Urinary bladder (tissue), 4 donors: ENCODE results near the gene FNDC3B. TPM values are rescaled to one million over a fixed set of nuclear protein-coding genes. Genes with fewer than 3 reads are reported as not detected.
"Not testable (repeated sequence)": the region's sequence is repeated elsewhere in the genome, so short reads cannot be mapped to it uniquely, and the experiment has no call there.

Experiments used
- DNase-seq: peaks from one replicate; pipeline ENCODE4 v3.0.0-alpha.2; 2015; ENCODE audit errors: extremely low spot score
- H3K27ac ChIP-seq: one replicate; pipeline ENCODE4 v1.5.1; 2013; ENCODE audit warnings: low read depth, mild to moderate bottlenecking, moderate library complexity
- H3K36me3 ChIP-seq: one replicate; pipeline ENCODE4 v1.6.1; 2013; ENCODE audit warnings: mild to moderate bottlenecking, moderate library complexity; ENCODE audit not compliant: insufficient read depth
- H3K4me1 ChIP-seq: one replicate; pipeline ENCODE4 v1.6.1; 2013; ENCODE audit warnings: mild to moderate bottlenecking, moderate library complexity; ENCODE audit not compliant: insufficient read depth
- H3K4me3 ChIP-seq: one replicate; pipeline ENCODE4 v1.5.1; 2013; ENCODE audit warnings: low read depth, low read length
- WGBS: extraction: QIAGEN DNeasy Blood & Tissue Kit; methylation state at CpG from one replicate; pipeline ENCODE4 v1.1.7; 2013; 5-methylcytosine and 5-hydroxymethylcytosine counted together
- polyA plus RNA-seq: library from polyadenylated mRNA; stranded (reverse); fragments of 200-250 nt; gene quantifications from one replicate; pipeline ENCODE4 v1.2.3, GENCODE V29; 2013
- total RNA-seq: library from RNA; depleted of rRNA; stranded (reverse); fragments of >200 nt; gene quantifications from one replicate; pipeline ENCODE4 v1.2.3, GENCODE V29; 2014
- donor health status: healthy with polysubstance abuse.
- donor health status: healthy.

The FNDC3B gene
- total and polyA plus RNA-seq, 2 donors, result 22.0 to 228 TPM

- DNase-seq, result no peak
- 80% methylated on average over 5 of the region's 5 CpGs for WGBS
- no peaks in the 10 kb centered on the region for H3K36me3 ChIP-seq
- H3K27ac ChIP-seq, result no peak overlapping the region
- H3K4me1 ChIP-seq, result no peaks in the 10 kb centered on the region
- no peak overlapping the region for H3K4me3 ChIP-seq
These were observed 197.7 kb downstream of the FNDC3B start for GRCh38 chr3:172236771-172237742.

- Histone ChIP-seq H3K4me1 (no peaks in the 10 kb centered on the region), H3K4me3 (no peak overlapping the region), H3K27ac (no peak overlapping the region), H3K36me3 (no peaks in the 10 kb centered on the region)
- WGBS, result 88% methylated on average over 4 of the region's 4 CpGs
- no peak for DNase-seq
These were observed 198.8 kb downstream of the FNDC3B start for GRCh38 chr3:172238188-172238587.

- 84% methylated on average over 3 of the region's 3 CpGs for WGBS
- Histone ChIP-seq H3K27ac (no peak overlapping the region), H3K4me1 (no peaks in the 10 kb centered on the region), H3K36me3 (no peaks in the 10 kb centered on the region), H3K4me3 (no peak overlapping the region)
- DNase-seq, result no peak
These were observed 199.9 kb downstream of the FNDC3B start for GRCh38 chr3:172239218-172239790.

GRCh38 chr3:172241405-172241804, 202.0 kb downstream of the FNDC3B start:
- H3K4me1 ChIP-seq, result no peaks in the 10 kb centered on the region
- WGBS, result 100% methylated on average over 1 of the region's 1 CpG
- H3K36me3 ChIP-seq, result no peaks in the 10 kb centered on the region
- H3K27ac ChIP-seq, result no peak overlapping the region
- no peak overlapping the region for H3K4me3 ChIP-seq
- no peak for DNase-seq

- H3K4me1 ChIP-seq, H3K36me3 ChIP-seq, H3K27ac ChIP-seq, H3K4me3 ChIP-seq, DNase-seq: not testable (repeated sequence)
- 100% methylated on average over 3 of the region's 3 CpGs for WGBS
These were observed 203.1 kb downstream of the FNDC3B start for GRCh38 chr3:172242471-172242870.

- not testable (repeated sequence) for H3K27ac ChIP-seq, DNase-seq, H3K36me3 ChIP-seq, H3K4me3 ChIP-seq, H3K4me1 ChIP-seq
- WGBS, result 82% methylated on average over 3 of the region's 3 CpGs
These were observed 204.0 kb downstream of the FNDC3B start for GRCh38 chr3:172243376-172243775.

- no peak for DNase-seq
- Histone ChIP-seq H3K4me1 (no peaks in the 10 kb centered on the region), H3K36me3 (peaks cover 1% of the 10 kb centered on the region), H3K4me3 (no peak overlapping the region), H3K27ac (no peak overlapping the region)
- 77% methylated on average over 2 of the region's 2 CpGs for WGBS
These were observed 204.6 kb downstream of the FNDC3B start for GRCh38 chr3:172244011-172244410.

GRCh38 chr3:172245241-172245640, 205.9 kb downstream of the FNDC3B start:
- H3K4me1 ChIP-seq, result no peaks in the 10 kb centered on the region
- peaks cover 1% of the 10 kb centered on the region for H3K36me3 ChIP-seq
- H3K4me3 ChIP-seq, result no peak overlapping the region
- DNase-seq, result no peak
- WGBS, result 73% methylated on average over 2 of the region's 2 CpGs
- H3K27ac ChIP-seq, result no peak overlapping the region

- peaks cover 1% of the 10 kb centered on the region for H3K36me3 ChIP-seq
- no peak overlapping the region for H3K4me3 ChIP-seq
- no peaks in the 10 kb centered on the region for H3K4me1 ChIP-seq
- H3K27ac ChIP-seq, result no peak overlapping the region
- WGBS, result 71% methylated on average over 10 of the region's 10 CpGs
- DNase-seq, result no peak
These were observed 206.9 kb downstream of the FNDC3B start for GRCh38 chr3:172246107-172246844.

GRCh38 chr3:172247525-172248274, 208.3 kb downstream of the FNDC3B start:
- H3K4me3 ChIP-seq, result no peak overlapping the region
- DNase-seq, result no peak
- no peak overlapping the region for H3K27ac ChIP-seq
- H3K4me1 ChIP-seq, result no peaks in the 10 kb centered on the region
- H3K36me3 ChIP-seq, result peaks cover 1% of the 10 kb centered on the region
- WGBS, result 94% methylated on average over 13 of the region's 13 CpGs

GRCh38 chr3:172249039-172249438, 209.7 kb downstream of the FNDC3B start:
- peaks cover 1% of the 10 kb centered on the region for H3K36me3 ChIP-seq
- H3K27ac ChIP-seq, result no peak overlapping the region
- no peak overlapping the region for H3K4me3 ChIP-seq
- 64% methylated on average over 1 of the region's 1 CpG for whole genome bisulfite sequencing
- no peak for DNase-seq
- no peaks in the 10 kb centered on the region for H3K4me1 ChIP-seq

- 98% methylated on average over 13 of the region's 13 CpGs for WGBS
- no peaks in the 10 kb centered on the region for H3K4me1 ChIP-seq
- H3K27ac ChIP-seq, result no peak overlapping the region
- no peak for DNase-seq
- peaks cover 1% of the 10 kb centered on the region for H3K36me3 ChIP-seq
- H3K4me3 ChIP-seq, result no peak overlapping the region
These were observed 211.8 kb downstream of the FNDC3B start for GRCh38 chr3:172251211-172251610.

- no peak for DNase-seq
- Histone ChIP-seq H3K36me3 (peaks cover 1% of the 10 kb centered on the region), H3K4me3 (no peak overlapping the region), H3K4me1 (no peaks in the 10 kb centered on the region), H3K27ac (no peak overlapping the region)
- 79% methylated on average over 5 of the region's 5 CpGs for whole genome bisulfite sequencing
These were observed 213.8 kb downstream of the FNDC3B start for GRCh38 chr3:172253200-172253599.
